ENCODE measurements around the gene OR10V1.
A peak's percentile ranks its signal among the peaks of the same experiment; 100 is the strongest.
"Not testable (repeated sequence)": the region's sequence is repeated elsewhere in the genome, so short reads cannot be mapped to it uniquely, and the experiment has no call there.

OR10V1 gene

GRCh38 chr11:59729834-59730233 is 16.2 kb upstream of the OR10V1 start:
- Mint-ChIP-seq H3K9me3 (no peaks in the 10 kb centered on the region), H3K27me3 (ENCODE audit: low read depth) (no peaks in the 10 kb centered on the region), H3K27ac (no peak overlapping the region), H3K4me1 (ENCODE audit: low read depth) (peaks cover 9% of the 10 kb centered on the region), H3K4me3 (no peak overlapping the region), H3K36me3 (ENCODE audit: low read depth) (no peaks in the 10 kb centered on the region)

- Mint-ChIP-seq H3K27ac (peak overlapping the region; percentile 3), H3K27me3 (ENCODE audit: low read depth) (no peaks in the 10 kb centered on the region), H3K9me3 (no peaks in the 10 kb centered on the region), H3K4me1 (ENCODE audit: low read depth) (peaks cover 9% of the 10 kb centered on the region), H3K4me3 (no peak overlapping the region), H3K36me3 (ENCODE audit: low read depth) (no peaks in the 10 kb centered on the region)
Measured at GRCh38 chr11:59728913-59729312, 15.3 kb upstream of the OR10V1 start.

GRCh38 chr11:59728154-59728553 is 14.5 kb upstream of the OR10V1 start:
- H3K9me3 Mint-ChIP-seq, result no peaks in the 10 kb centered on the region
- no peaks in the 10 kb centered on the region for H3K27me3 Mint-ChIP-seq (ENCODE audit: low read depth)
- no peaks in the 10 kb centered on the region for H3K36me3 Mint-ChIP-seq (ENCODE audit: low read depth)
- no peak overlapping the region for H3K4me3 Mint-ChIP-seq
- peak overlapping the region; percentile 68 for H3K27ac Mint-ChIP-seq
- peaks cover 9% of the 10 kb centered on the region for H3K4me1 Mint-ChIP-seq (ENCODE audit: low read depth)

GRCh38 chr11:59727426-59727825 is 13.8 kb upstream of the OR10V1 start:
- peaks cover under 1% of the 10 kb centered on the region for H3K27me3 Mint-ChIP-seq (ENCODE audit: low read depth)
- no peak overlapping the region for H3K27ac Mint-ChIP-seq
- H3K4me3 Mint-ChIP-seq, result no peak overlapping the region
- H3K4me1 Mint-ChIP-seq (ENCODE audit: low read depth), result peaks cover 9% of the 10 kb centered on the region
- H3K9me3 Mint-ChIP-seq, result no peaks in the 10 kb centered on the region
- no peaks in the 10 kb centered on the region for H3K36me3 Mint-ChIP-seq (ENCODE audit: low read depth)

- Mint-ChIP-seq H3K9me3 (no peaks in the 10 kb centered on the region), H3K4me1 (ENCODE audit: low read depth) (peaks cover 6% of the 10 kb centered on the region), H3K36me3 (ENCODE audit: low read depth) (no peaks in the 10 kb centered on the region), H3K4me3 (no peak overlapping the region), H3K27me3 (ENCODE audit: low read depth) (peaks cover 11% of the 10 kb centered on the region), H3K27ac (no peak overlapping the region)
Measured at GRCh38 chr11:59724066-59724465, 10.4 kb upstream of the OR10V1 start.

GRCh38 chr11:59719556-59719955 is 5.9 kb upstream of the OR10V1 start:
- Mint-ChIP-seq H3K27me3 (ENCODE audit: low read depth) (peaks cover 29% of the 10 kb centered on the region), H3K4me1 (ENCODE audit: low read depth) (no peaks in the 10 kb centered on the region), H3K27ac (no peak overlapping the region), H3K4me3 (no peak overlapping the region), H3K36me3 (ENCODE audit: low read depth) (no peaks in the 10 kb centered on the region), H3K9me3 (no peaks in the 10 kb centered on the region)

GRCh38 chr11:59716051-59716450 is 2.4 kb upstream of the OR10V1 start:
- Mint-ChIP-seq H3K4me1 (ENCODE audit: low read depth) (no peaks in the 10 kb centered on the region), H3K9me3 (no peaks in the 10 kb centered on the region), H3K4me3 (no peak overlapping the region), H3K27me3 (ENCODE audit: low read depth) (peaks cover 31% of the 10 kb centered on the region), H3K36me3 (ENCODE audit: low read depth) (no peaks in the 10 kb centered on the region), H3K27ac (no peak overlapping the region)

GRCh38 chr11:59710136-59710847 is 3.4 kb downstream of the OR10V1 start:
- Mint-ChIP-seq H3K27me3 (ENCODE audit: low read depth) (peaks cover 15% of the 10 kb centered on the region), H3K4me3 (no peak overlapping the region), H3K36me3 (ENCODE audit: low read depth) (no peaks in the 10 kb centered on the region), H3K9me3 (no peaks in the 10 kb centered on the region), H3K4me1 (ENCODE audit: low read depth) (no peaks in the 10 kb centered on the region), H3K27ac (no peak overlapping the region)

- H3K9me3 Mint-ChIP-seq, result no peaks in the 10 kb centered on the region
- H3K27me3 Mint-ChIP-seq (ENCODE audit: low read depth), result peaks cover 8% of the 10 kb centered on the region
- no peak overlapping the region for H3K27ac Mint-ChIP-seq
- H3K4me1 Mint-ChIP-seq (ENCODE audit: low read depth), result no peaks in the 10 kb centered on the region
- no peaks in the 10 kb centered on the region for H3K36me3 Mint-ChIP-seq (ENCODE audit: low read depth)
- no peak overlapping the region for H3K4me3 Mint-ChIP-seq
Measured at GRCh38 chr11:59708537-59708936, 5.1 kb downstream of the OR10V1 start.

- no peaks in the 10 kb centered on the region for H3K27me3 Mint-ChIP-seq (ENCODE audit: low read depth)
- H3K4me3 Mint-ChIP-seq, result no peak overlapping the region
- H3K9me3 Mint-ChIP-seq, result no peaks in the 10 kb centered on the region
- H3K4me1 Mint-ChIP-seq (ENCODE audit: low read depth), result no peaks in the 10 kb centered on the region
- no peak overlapping the region for H3K27ac Mint-ChIP-seq
- H3K36me3 Mint-ChIP-seq (ENCODE audit: low read depth), result no peaks in the 10 kb centered on the region
Measured at GRCh38 chr11:59707371-59707770, 6.3 kb downstream of the OR10V1 start.

GRCh38 chr11:59706518-59707285 is 6.9 kb downstream of the OR10V1 start:
- H3K4me1 Mint-ChIP-seq (ENCODE audit: low read depth), result no peaks in the 10 kb centered on the region
- H3K4me3 Mint-ChIP-seq, result no peak overlapping the region
- no peaks in the 10 kb centered on the region for H3K27me3 Mint-ChIP-seq (ENCODE audit: low read depth)
- no peaks in the 10 kb centered on the region for H3K36me3 Mint-ChIP-seq (ENCODE audit: low read depth)
- H3K9me3 Mint-ChIP-seq, result no peaks in the 10 kb centered on the region
- no peak overlapping the region for H3K27ac Mint-ChIP-seq

GRCh38 chr11:59705294-59705693 is 8.4 kb downstream of the OR10V1 start:
- no peaks in the 10 kb centered on the region for H3K27me3 Mint-ChIP-seq (ENCODE audit: low read depth)
- H3K27ac Mint-ChIP-seq, result no peak overlapping the region
- no peaks in the 10 kb centered on the region for H3K36me3 Mint-ChIP-seq (ENCODE audit: low read depth)
- H3K4me1 Mint-ChIP-seq (ENCODE audit: low read depth), result no peaks in the 10 kb centered on the region
- H3K4me3 Mint-ChIP-seq, result no peak overlapping the region
- H3K9me3 Mint-ChIP-seq, result no peaks in the 10 kb centered on the region

GRCh38 chr11:59703515-59703914 is 10.1 kb downstream of the OR10V1 start:
- not testable (repeated sequence) for H3K27me3 Mint-ChIP-seq (ENCODE audit: low read depth); H3K9me3 Mint-ChIP-seq; H3K4me3 Mint-ChIP-seq; H3K4me1 Mint-ChIP-seq (ENCODE audit: low read depth); H3K27ac Mint-ChIP-seq; H3K36me3 Mint-ChIP-seq (ENCODE audit: low read depth)

GRCh38 chr11:59700157-59700556 is 13.5 kb downstream of the OR10V1 start:
- H3K27ac Mint-ChIP-seq; H3K4me3 Mint-ChIP-seq; H3K4me1 Mint-ChIP-seq (ENCODE audit: low read depth); H3K36me3 Mint-ChIP-seq (ENCODE audit: low read depth); H3K9me3 Mint-ChIP-seq; H3K27me3 Mint-ChIP-seq (ENCODE audit: low read depth): not testable (repeated sequence)

- Mint-ChIP-seq H3K27me3 (ENCODE audit: low read depth) (peaks cover 21% of the 10 kb centered on the region), H3K4me1 (ENCODE audit: low read depth) (no peaks in the 10 kb centered on the region), H3K4me3 (no peak overlapping the region), H3K27ac (no peak overlapping the region), H3K9me3 (peaks cover 3% of the 10 kb centered on the region), H3K36me3 (ENCODE audit: low read depth) (no peaks in the 10 kb centered on the region)
Measured at GRCh38 chr11:59698506-59698905, 15.1 kb downstream of the OR10V1 start.
